B cell (primary cell): ENCODE measurements around the gene SH3YL1. TPM values are rescaled to one million over a fixed set of nuclear protein-coding genes. Genes with fewer than 3 reads are reported as not detected.

ENCODE experiments used
- ATAC-seq: fragments of 200-7000 bp; cut with Tn5 transposase; one replicate; pipeline ENCODE4 v1.10.0; 2021; ENCODE audit warnings: low read depth, mild to moderate bottlenecking, moderate number of reproducible peaks, moderate library complexity
- CTCF ChIA-PET: fragments of 350-600 bp; sonication (Branson Sonifier 250); formaldehyde crosslinking; loops from one replicate; lab custom pipeline; 2021; ENCODE audit warnings: antibody characterized with exemption, inconsistent platforms; lab: Charles Lee
- POLR2A ChIA-PET: fragments of 350-600 bp; sonication (Branson Sonifier 250); formaldehyde crosslinking; loops from one replicate; lab custom pipeline; 2021; ENCODE audit warnings: antibody characterized with exemption; lab: Charles Lee
- DNase-seq: peaks from one replicate; pipeline ENCODE4 v3.0.0; 2013
- H2AFZ ChIP-seq: 2 replicates; pipeline ENCODE4 v1.6.1; 2012; ENCODE audit warnings: mild to moderate bottlenecking, low read depth, low read length; ENCODE audit not compliant: insufficient read depth, poor library complexity, severe bottlenecking
- H3K27ac ChIP-seq, 2 donors: 1 replicate in 1 of 2; 2 replicates in 1 of 2; pipeline ENCODE4 v1.5.1; 2012 to 2013; ENCODE audit warnings: low read length in 2 of 2, mild to moderate bottlenecking in 2 of 2, moderate library complexity in 1 of 2
- H3K27me3 ChIP-seq, 4 experiments: fragments of 200-600 bp in 1 of 4; sonication (generic) in 1 of 4; replicated peaks in 1 of 4; 1 replicate in 2 of 4; 2 replicates in 2 of 4; pipeline versions ENCODE4 v1.6.1 to v1.7.0; 2013 to 2016; ENCODE audit warnings: low read length in 3 of 4, mild to moderate bottlenecking in 2 of 4, mixed read lengths in 1 of 4, moderate library complexity in 1 of 4; ENCODE audit not compliant: insufficient read depth in 4 of 4, control insufficient read depth in 3 of 4; ENCODE audit errors: control extremely low read depth in 1 of 4
- H3K36me3 ChIP-seq, 2 experiments: replicated peaks in 1 of 2; 1 replicate in 1 of 2; 2 replicates in 1 of 2; pipeline versions ENCODE4 v1.6.1 to v1.7.1; 2013; ENCODE audit warnings: low read length in 1 of 2; ENCODE audit not compliant: insufficient read depth in 2 of 2, control insufficient read depth in 1 of 2; ENCODE audit errors: control extremely low read depth in 1 of 2, extremely low read depth in 1 of 2
- H3K4me1 ChIP-seq, 2 donors: fragments of 200-600 bp in 1 of 2; sonication (generic) in 1 of 2; 1 replicate in 1 of 2; 2 replicates in 1 of 2; pipeline versions ENCODE4 v1.5.1 to v1.6.1; 2013 to 2017; ENCODE audit warnings: low read length in 2 of 2; ENCODE audit not compliant: control insufficient read depth in 2 of 2, insufficient read depth in 2 of 2
- H3K4me2 ChIP-seq: replicated peaks from 2 replicates; pipeline ENCODE3; 2012; ENCODE audit warnings: mild to moderate bottlenecking, low read depth, low read length; ENCODE audit not compliant: poor library complexity, severe bottlenecking
- H3K4me3 ChIP-seq, 5 experiments: fragments of 200-600 bp in 1 of 5; sonication (generic) in 1 of 5; 1 replicate in 3 of 5; 2 replicates in 2 of 5; pipeline versions ENCODE4 v1.5.1 to v1.7.0; 2011 to 2016; ENCODE audit warnings: low read length in 4 of 5, mild to moderate bottlenecking in 4 of 5, low read depth in 2 of 5, control low read depth in 1 of 5, moderate library complexity in 1 of 5; ENCODE audit not compliant: insufficient read depth in 1 of 5; ENCODE audit errors: control extremely low read depth in 1 of 5, extremely low read depth in 1 of 5
- H3K79me2 ChIP-seq: fragments of 200-600 bp; sonication (generic); one replicate; pipeline ENCODE4 v1.6.0; 2016; ENCODE audit warnings: low read length; ENCODE audit not compliant: control insufficient read depth, insufficient read depth
- H3K9ac ChIP-seq: fragments of 200-600 bp; sonication (generic); 2 replicates; pipeline ENCODE4 v1.6.1; 2017; ENCODE audit warnings: mild to moderate bottlenecking, low read length, moderate library complexity
- H3K9me3 ChIP-seq, 3 donors: one replicate each; pipeline versions ENCODE4 v1.6.1 to v1.7.1; 2013; ENCODE audit warnings: low read length in 2 of 3; ENCODE audit not compliant: control insufficient read depth in 2 of 3, insufficient read depth in 1 of 3; ENCODE audit errors: control extremely low read depth in 1 of 3
- H4K20me1 ChIP-seq: 2 replicates; pipeline ENCODE4 v1.6.0; 2012; ENCODE audit warnings: mild to moderate bottlenecking, low read length; ENCODE audit not compliant: insufficient read depth, control insufficient read depth, poor library complexity, severe bottlenecking
- H3K27ac Mint-ChIP-seq: one replicate; pipeline ENCODE4 v1.8.0; 2021; ENCODE audit warnings: mixed read lengths
- H3K27me3 Mint-ChIP-seq: one replicate; pipeline ENCODE4 v1.8.0; 2021; ENCODE audit warnings: mixed read lengths
- H3K4me1 Mint-ChIP-seq: one replicate; pipeline ENCODE4 v1.8.0; 2021; ENCODE audit warnings: mixed read lengths
- H3K4me3 Mint-ChIP-seq: one replicate; pipeline ENCODE4 v1.8.0; 2021; ENCODE audit warnings: mixed read lengths
- H3K9me3 Mint-ChIP-seq: one replicate; pipeline ENCODE4 v1.8.0; 2022; ENCODE audit warnings: mixed read lengths; ENCODE audit not compliant: insufficient read depth
- EZH2 ChIP-seq: IDR thresholded peaks from 2 replicates; pipeline ENCODE4 v1.6.1; 2012; ENCODE audit warnings: borderline replicate concordance, low read depth, mild to moderate bottlenecking, moderate library complexity, low read length; ENCODE audit not compliant: insufficient read depth, poor library complexity, severe bottlenecking
- WGBS: methylation state at CpG from one replicate; pipeline ENCODE4 v1.1.5; 2013; ENCODE audit warnings: missing lambda C conversion rate; ENCODE audit not compliant: insufficient coverage; 5-methylcytosine and 5-hydroxymethylcytosine counted together
- intact Hi-C: fragments of 100-400 bp; cut with micrococcal nuclease; formaldehyde crosslinking; loops from one replicate; pipeline ENCODE4 v1.10.0; 2022
- polyA plus RNA-seq: library from polyadenylated mRNA; depleted of rRNA; stranded (reverse); fragments of >200 nt; gene quantifications from 2 replicates; pipeline ENCODE4 v1.2.3, GENCODE V29; 2012
- total RNA-seq, 2 donors: library from RNA; stranded (reverse); fragments of 120-200 nt in 1 of 2; gene quantifications; 1 replicate in 1 of 2; 2 replicates in 1 of 2; pipeline versions ENCODE4 v1.2.3 to v1.2.4, GENCODE V29; 2013 to 2022
- TF ChIP-seq, protein P1 (sequence below): fragments of 200-600 bp; IDR thresholded peaks from one replicate; pipeline ENCODE4 v1.8.0; 2022; ENCODE audit warnings: antibody characterized with exemption, mild to moderate bottlenecking

The SH3YL1 gene
- total and polyA plus RNA-seq, 2 donors (not counting 1 experiment from before 2014, with no cell fraction given): 33.2 to 48.4 TPM

DNA sequence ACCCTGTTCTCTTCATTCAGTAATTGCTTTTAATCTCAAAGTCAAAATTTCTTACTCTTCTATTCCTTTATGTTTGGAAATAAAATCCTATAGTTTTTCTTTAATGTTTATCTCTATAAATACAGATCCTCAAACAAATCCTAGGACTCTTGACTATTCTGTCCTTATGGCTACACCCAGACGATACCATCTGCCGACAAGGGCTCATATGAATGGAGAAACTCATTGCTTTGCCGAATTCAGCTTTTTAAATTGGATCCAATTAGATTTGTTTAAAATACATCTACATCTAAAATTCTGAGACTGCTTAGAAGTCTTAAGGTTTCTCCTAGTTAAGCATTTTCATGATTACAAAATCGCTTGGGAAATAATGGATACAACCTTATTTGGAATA lies 15.1 kb upstream of the SH3YL1 start:
- no peak overlapping the region for H3K27ac ChIP-seq
- no peak overlapping the region for H2AFZ ChIP-seq
- H3K4me1 ChIP-seq: peaks cover 9 to 11% of the 10 kb centered on the region in 2 donors
- CTCF ChIA-PET: interaction anchor here (0.7 kb wide), 1 partner anchor 345 kb away, joined by 3 read pairs; no protein-coding TSS in a partner anchor
- no peak overlapping the region for H3K4me2 ChIP-seq
- no peaks in the 10 kb centered on the region for H3K27me3 ChIP-seq
- H4K20me1 ChIP-seq: peaks cover 35% of the 10 kb centered on the region
- no peak for TF ChIP-seq EZH2
- peaks cover 14% of the 10 kb centered on the region for H3K4me1 Mint-ChIP-seq
- H3K27ac Mint-ChIP-seq: no peak overlapping the region
- H3K36me3 ChIP-seq: peaks cover 4 to 51% of the 10 kb centered on the region in 2 experiments
- H3K9ac ChIP-seq: no peak overlapping the region
- H3K4me3 ChIP-seq: no peak overlapping the region
- WGBS: no CpG with 5 or more reads among the region's 4 CpGs
- POLR2A ChIA-PET: no interaction called here
- no peaks in the 10 kb centered on the region for H3K27me3 Mint-ChIP-seq
- DNase-seq (no peak), ATAC-seq (no peak)
- H3K4me3 Mint-ChIP-seq: no peak overlapping the region
- H3K9me3 ChIP-seq: no peaks in the 10 kb centered on the region
- peaks cover 8% of the 10 kb centered on the region for H3K79me2 ChIP-seq
- H3K9me3 Mint-ChIP-seq: no peaks in the 10 kb centered on the region
- intact Hi-C loops: no loop called here

DNA sequence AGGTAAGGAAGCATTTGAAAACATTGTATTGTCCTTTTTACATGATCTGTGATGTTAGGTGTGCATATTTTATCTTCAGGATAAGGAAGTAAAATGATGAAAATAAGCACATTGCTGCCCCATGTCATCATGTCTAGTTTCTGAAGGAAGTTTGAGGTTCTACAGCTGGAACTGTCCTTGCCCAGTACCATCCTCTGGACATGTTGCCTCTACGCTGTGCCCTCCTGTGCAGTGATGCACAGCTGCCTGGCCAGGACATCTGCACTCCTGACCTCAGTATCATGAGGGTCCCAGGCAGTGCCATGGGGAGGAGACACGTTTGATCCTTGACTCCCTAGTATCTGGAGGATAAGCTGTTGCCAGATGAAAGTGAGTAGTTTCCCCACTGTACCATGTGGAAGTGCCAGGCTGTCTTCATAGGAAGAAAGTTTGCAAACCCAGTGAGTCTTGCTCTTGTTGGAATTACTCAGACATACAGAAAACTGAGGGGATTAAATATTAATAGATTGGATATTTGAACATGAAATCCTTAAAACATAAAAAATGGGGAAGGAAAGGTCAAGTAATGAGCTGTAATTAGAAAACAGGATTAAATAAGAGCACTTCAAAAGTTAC lies 14.6 kb upstream of the SH3YL1 start:
- H3K79me2 ChIP-seq: peaks cover 12% of the 10 kb centered on the region
- no peak for ATAC-seq
- no peak for DNase-seq
- Mint-ChIP-seq H3K4me3 (no peak overlapping the region), H3K9me3 (no peaks in the 10 kb centered on the region), H3K4me1 (peaks cover 14% of the 10 kb centered on the region), H3K27ac (no peak overlapping the region), H3K27me3 (no peaks in the 10 kb centered on the region)
- H3K9me3 ChIP-seq: no peaks in the 10 kb centered on the region
- H3K4me1 ChIP-seq: peaks cover 9 to 11% of the 10 kb centered on the region in 2 donors
- H3K36me3 ChIP-seq: peaks cover 4 to 55% of the 10 kb centered on the region in 2 experiments
- ChIA-PET POLR2A (no interaction called here), CTCF (no interaction called here)
- peaks cover 40% of the 10 kb centered on the region for H4K20me1 ChIP-seq
- H3K27ac ChIP-seq: no peak overlapping the region
- H3K9ac ChIP-seq: no peak overlapping the region
- no peak overlapping the region for H3K4me3 ChIP-seq
- 100% methylated on average over 2 of the region's 2 CpGs for WGBS
- intact Hi-C loops: no loop called here
- H3K4me2 ChIP-seq: no peak overlapping the region
- H2AFZ ChIP-seq: no peak overlapping the region
- TF ChIP-seq EZH2: no peak
- TF ChIP-seq, protein P1, sequence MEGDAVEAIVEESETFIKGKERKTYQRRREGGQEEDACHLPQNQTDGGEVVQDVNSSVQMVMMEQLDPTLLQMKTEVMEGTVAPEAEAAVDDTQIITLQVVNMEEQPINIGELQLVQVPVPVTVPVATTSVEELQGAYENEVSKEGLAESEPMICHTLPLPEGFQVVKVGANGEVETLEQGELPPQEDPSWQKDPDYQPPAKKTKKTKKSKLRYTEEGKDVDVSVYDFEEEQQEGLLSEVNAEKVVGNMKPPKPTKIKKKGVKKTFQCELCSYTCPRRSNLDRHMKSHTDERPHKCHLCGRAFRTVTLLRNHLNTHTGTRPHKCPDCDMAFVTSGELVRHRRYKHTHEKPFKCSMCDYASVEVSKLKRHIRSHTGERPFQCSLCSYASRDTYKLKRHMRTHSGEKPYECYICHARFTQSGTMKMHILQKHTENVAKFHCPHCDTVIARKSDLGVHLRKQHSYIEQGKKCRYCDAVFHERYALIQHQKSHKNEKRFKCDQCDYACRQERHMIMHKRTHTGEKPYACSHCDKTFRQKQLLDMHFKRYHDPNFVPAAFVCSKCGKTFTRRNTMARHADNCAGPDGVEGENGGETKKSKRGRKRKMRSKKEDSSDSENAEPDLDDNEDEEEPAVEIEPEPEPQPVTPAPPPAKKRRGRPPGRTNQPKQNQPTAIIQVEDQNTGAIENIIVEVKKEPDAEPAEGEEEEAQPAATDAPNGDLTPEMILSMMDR: no peak
- H3K27me3 ChIP-seq: no peaks in the 10 kb centered on the region
